ENCODE results near the gene ESR2. TPM values are rescaled to one million over a fixed set of nuclear protein-coding genes. Genes with fewer than 3 reads are reported as not detected.

Gene ESR2
- total and polyA plus RNA-seq, 2 donors (not counting 3 experiments of a cell fraction or from before 2014, with no cell fraction given), result 0.10 to 0.58 TPM

DNA sequence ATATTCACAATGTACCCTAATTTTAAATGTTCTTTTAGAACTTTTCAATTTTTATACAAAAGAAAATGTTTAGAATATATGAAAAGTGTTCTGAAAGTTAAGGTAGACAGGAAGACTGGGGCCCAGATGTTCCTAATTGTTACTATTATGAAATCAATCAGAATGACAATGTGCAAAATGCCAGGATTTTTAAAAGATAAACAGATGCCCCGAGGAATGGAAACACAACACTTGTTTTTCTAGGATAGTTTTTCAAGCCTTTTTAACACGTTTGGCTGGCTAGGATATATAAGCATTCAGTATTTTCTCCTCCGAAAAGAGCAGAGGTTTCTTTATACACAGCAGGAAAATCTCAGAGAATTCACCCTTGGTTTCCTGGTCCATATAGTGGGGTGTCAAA, 106.8 kb downstream of the ESR2 start:
- H3K9me3 ChIP-seq (replicated peaks; ENCODE audit: control insufficient read depth, insufficient read depth, low read length), result no peaks in the 10 kb centered on the region
- H3K9me1 ChIP-seq (replicated peaks; ENCODE audit: control insufficient read depth, extremely low read depth, insufficient read depth, low read length), result no peaks in the 10 kb centered on the region
- TF ChIP-seq GATA2 (IDR thresholded peaks at IDR 0.05; ENCODE audit: insufficient read depth, insufficient read length, low read depth, low read length) (no peak), POLR2AphosphoS5 (IDR thresholded peaks at IDR 0.05; ENCODE audit: insufficient read depth, low read depth, low read length) (no peak), FOS (IDR thresholded peaks at IDR 0.05; ENCODE audit: borderline replicate concordance, insufficient read depth, low read length) (no peak), EZH2 (IDR thresholded peaks at IDR 0.05; ENCODE audit: borderline replicate concordance, low read depth, low read length, severe bottlenecking) (no peak)
- TF ChIP-seq, protein P1, sequence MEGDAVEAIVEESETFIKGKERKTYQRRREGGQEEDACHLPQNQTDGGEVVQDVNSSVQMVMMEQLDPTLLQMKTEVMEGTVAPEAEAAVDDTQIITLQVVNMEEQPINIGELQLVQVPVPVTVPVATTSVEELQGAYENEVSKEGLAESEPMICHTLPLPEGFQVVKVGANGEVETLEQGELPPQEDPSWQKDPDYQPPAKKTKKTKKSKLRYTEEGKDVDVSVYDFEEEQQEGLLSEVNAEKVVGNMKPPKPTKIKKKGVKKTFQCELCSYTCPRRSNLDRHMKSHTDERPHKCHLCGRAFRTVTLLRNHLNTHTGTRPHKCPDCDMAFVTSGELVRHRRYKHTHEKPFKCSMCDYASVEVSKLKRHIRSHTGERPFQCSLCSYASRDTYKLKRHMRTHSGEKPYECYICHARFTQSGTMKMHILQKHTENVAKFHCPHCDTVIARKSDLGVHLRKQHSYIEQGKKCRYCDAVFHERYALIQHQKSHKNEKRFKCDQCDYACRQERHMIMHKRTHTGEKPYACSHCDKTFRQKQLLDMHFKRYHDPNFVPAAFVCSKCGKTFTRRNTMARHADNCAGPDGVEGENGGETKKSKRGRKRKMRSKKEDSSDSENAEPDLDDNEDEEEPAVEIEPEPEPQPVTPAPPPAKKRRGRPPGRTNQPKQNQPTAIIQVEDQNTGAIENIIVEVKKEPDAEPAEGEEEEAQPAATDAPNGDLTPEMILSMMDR (IDR thresholded peaks at IDR 0.05; ENCODE audit: extremely low read depth in 1 of 2, insufficient read depth in 1 of 2, low read depth in 1 of 2, low read length in 2 of 2), result no peak
- TF ChIP-seq, protein P2, sequence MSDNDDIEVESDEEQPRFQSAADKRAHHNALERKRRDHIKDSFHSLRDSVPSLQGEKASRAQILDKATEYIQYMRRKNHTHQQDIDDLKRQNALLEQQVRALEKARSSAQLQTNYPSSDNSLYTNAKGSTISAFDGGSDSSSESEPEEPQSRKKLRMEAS (IDR thresholded peaks at IDR 0.05; ENCODE audit: insufficient read depth, insufficient read length), result no peak
- H3K9ac ChIP-seq (replicated peaks; ENCODE audit: extremely low read depth, insufficient read depth, low read length), result no peak overlapping the region
- no peak overlapping the region for H3K4me2 ChIP-seq (ENCODE audit: insufficient read depth, low read length)
- dilution Hi-C loops (cut with MboI; ENCODE audit: extremely low pct_ligation_motif_present, low sequenced_read_pairs) (no loop called here), intact Hi-C loops (cut with micrococcal nuclease) (no loop called here)
- CTCF ChIA-PET, result interaction anchor here (1.5 to 1.8 kb wide), 2 partner anchors 9 to 116 kb away, joined by 4 to 5 read pairs; no protein-coding TSS in a partner anchor
- no peaks in the 10 kb centered on the region for H4K20me1 ChIP-seq (replicated peaks; ENCODE audit: control insufficient read depth, extremely low read depth, insufficient read depth, low read length)
- H3K79me2 ChIP-seq (ENCODE audit: control insufficient read depth, insufficient read depth, low read length), result no peaks in the 10 kb centered on the region
- no peaks in the 10 kb centered on the region for H3K4me1 ChIP-seq (ENCODE audit: control insufficient read depth, extremely low read depth, insufficient read depth, low read length)
- peaks cover 0 to 3% of the 10 kb centered on the region in 2 experiments for H3K36me3 ChIP-seq (ENCODE audit: control insufficient read depth in 2 of 2, extremely low read depth in 1 of 2, insufficient read depth in 2 of 2, low read length in 2 of 2)
- BruUV-seq (replicated peaks), result no TSS peak
- no peaks in the 10 kb centered on the region for H3K27me3 ChIP-seq (ENCODE audit: control insufficient read depth in 2 of 2, insufficient read depth in 2 of 2, low read length in 2 of 2)
- DNase-seq (ENCODE audit: low read depth, low spot score), result no peak
- no peak overlapping the region for H3K4me3 ChIP-seq (replicated peaks in 1 of 3; ENCODE audit: insufficient read depth in 1 of 3, low read depth in 1 of 3, low read length in 3 of 3)
- H2AFZ ChIP-seq (ENCODE audit: low read depth, low read length), result no peak overlapping the region
- FAIRE-seq, result no peak
- no peak overlapping the region for H3K27ac ChIP-seq (ENCODE audit: insufficient read depth, low read depth, low read length)
- POLR2A ChIA-PET, result no interaction called here
